ENCODE data around the gene SIPA1L3. TPM values are rescaled to one million over a fixed set of nuclear protein-coding genes. Genes with fewer than 3 reads are reported as not detected.

The SIPA1L3 gene
- total and polyA plus RNA-seq, 8 donors = 2.9 to 211 (median 24.3) TPM

DNA sequence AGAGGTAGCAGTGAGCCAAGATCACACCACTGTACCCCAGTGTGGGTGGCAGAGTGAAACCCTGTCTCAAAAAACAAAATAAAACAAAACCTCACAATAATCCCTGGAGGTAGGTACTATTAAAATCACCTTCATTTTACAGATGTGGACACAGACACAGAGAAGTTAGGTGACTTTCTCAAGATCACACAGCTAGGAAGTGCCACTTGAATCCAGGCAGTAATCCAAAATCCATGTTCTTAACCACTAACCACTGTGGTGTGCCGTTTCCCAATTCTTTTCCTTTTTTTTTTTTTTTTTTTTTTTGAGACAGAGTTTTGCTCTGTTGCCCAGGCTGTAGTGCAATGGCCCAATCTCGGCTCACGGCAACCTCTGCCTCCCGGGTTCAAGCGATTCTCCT lies 340.1 kb downstream of the SIPA1L3 start:
- H3K9me3 ChIP-seq = no peaks in the 10 kb centered on the region
- H3K4me1 ChIP-seq = peaks cover 36 to 78% (median 62%) of the 10 kb centered on the region in 4 donors
- WGBS, 5 donors = 67 to 76% (median 73%) methylated on average over 4 to 5 of the region's 5 CpGs
- intact Hi-C loops (cut with DNase I; ENCODE audit: low total_unique reads) = loop anchor here (5.0 kb wide), 1 partner anchor 85 kb away; no protein-coding TSS in a partner anchor
- no peak for TF ChIP-seq POLR2AphosphoS5 (IDR thresholded peaks at IDR 0.05)
- TF ChIP-seq POLR2A (IDR thresholded peaks at IDR 0.05) = no peak
- TF ChIP-seq, protein P1, sequence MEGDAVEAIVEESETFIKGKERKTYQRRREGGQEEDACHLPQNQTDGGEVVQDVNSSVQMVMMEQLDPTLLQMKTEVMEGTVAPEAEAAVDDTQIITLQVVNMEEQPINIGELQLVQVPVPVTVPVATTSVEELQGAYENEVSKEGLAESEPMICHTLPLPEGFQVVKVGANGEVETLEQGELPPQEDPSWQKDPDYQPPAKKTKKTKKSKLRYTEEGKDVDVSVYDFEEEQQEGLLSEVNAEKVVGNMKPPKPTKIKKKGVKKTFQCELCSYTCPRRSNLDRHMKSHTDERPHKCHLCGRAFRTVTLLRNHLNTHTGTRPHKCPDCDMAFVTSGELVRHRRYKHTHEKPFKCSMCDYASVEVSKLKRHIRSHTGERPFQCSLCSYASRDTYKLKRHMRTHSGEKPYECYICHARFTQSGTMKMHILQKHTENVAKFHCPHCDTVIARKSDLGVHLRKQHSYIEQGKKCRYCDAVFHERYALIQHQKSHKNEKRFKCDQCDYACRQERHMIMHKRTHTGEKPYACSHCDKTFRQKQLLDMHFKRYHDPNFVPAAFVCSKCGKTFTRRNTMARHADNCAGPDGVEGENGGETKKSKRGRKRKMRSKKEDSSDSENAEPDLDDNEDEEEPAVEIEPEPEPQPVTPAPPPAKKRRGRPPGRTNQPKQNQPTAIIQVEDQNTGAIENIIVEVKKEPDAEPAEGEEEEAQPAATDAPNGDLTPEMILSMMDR (IDR thresholded peaks at IDR 0.05) = no peak
- TF ChIP-seq EP300 (IDR thresholded peaks at IDR 0.05) = no peak
- DNase-seq = no peak
- no peaks in the 10 kb centered on the region for H3K27me3 ChIP-seq
- no peaks in the 10 kb centered on the region for H3K36me3 ChIP-seq
- no peak overlapping the region for H3K4me3 ChIP-seq
- peak overlapping the region in 4 of 5 donors; percentile 57 to 92 (median 64) for H3K27ac ChIP-seq

DNA sequence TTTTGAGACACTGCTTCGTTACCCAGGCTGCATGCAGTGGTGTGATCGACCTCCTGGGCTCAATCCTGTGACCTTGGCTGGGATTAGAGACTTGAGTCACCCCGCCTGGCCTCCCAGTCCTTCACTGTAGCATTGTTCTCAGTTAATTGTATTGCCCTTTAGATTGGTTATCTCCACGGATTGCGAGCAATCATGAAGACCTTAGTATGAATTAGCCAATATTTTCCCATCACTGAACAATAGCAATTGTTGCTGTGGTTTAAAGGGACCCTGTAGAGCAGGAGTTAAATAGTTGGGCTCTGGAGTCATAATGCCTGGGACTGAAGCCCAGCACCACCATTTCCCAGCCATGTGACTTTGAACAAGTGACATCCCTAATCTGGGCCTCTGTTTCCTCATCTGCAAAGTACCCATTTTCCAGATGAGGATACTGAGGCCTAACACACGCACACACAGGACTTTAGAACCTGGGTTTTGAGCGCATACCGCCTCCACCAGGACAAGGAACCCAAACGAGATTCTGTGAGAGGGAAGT lies 340.8 kb downstream of the SIPA1L3 start:
- TF ChIP-seq POLR2A (IDR thresholded peaks at IDR 0.05) (no peak), POLR2AphosphoS5 (IDR thresholded peaks at IDR 0.05) (no peak), EP300 (IDR thresholded peaks at IDR 0.05) (no peak)
- TF ChIP-seq, protein P1 (IDR thresholded peaks at IDR 0.05) = no peak
- H3K4me1 ChIP-seq = peaks cover 38 to 82% (median 68%) of the 10 kb centered on the region in 4 donors
- no peak overlapping the region for H3K4me3 ChIP-seq
- peak overlapping the region in 4 of 5 donors; percentile 11 to 92 (median 50) for H3K27ac ChIP-seq
- intact Hi-C loops (cut with DNase I; ENCODE audit: low total_unique reads) = loop anchor here (5.0 kb wide), 1 partner anchor 84 kb away; no protein-coding TSS in a partner anchor
- no peaks in the 10 kb centered on the region for H3K27me3 ChIP-seq
- no peaks in the 10 kb centered on the region for H3K9me3 ChIP-seq
- H3K36me3 ChIP-seq = no peaks in the 10 kb centered on the region
- DNase-seq = peak in 1 of 2 donors; percentile 39
- WGBS, 5 donors = 57 to 63% (median 59%) methylated on average over 9 of the region's 9 CpGs

DNA sequence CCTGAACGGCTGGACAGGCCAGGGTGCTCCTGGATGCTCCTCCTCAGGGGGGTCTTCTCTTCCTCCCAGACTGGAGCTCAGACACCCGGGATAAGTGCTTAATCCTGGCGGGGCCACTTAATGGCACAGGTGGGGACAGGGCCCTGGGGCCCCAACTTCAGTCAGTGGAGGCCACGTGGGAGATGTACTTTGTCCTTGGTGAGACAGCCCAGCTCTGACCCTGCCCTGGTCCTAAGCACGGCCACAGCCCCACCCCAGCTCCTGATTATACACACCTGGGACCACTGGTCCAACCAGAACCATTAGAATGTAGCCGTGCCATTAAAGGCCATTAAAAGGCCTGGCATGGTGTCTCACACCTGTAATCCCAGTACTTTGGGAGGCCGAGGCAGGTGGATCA lies 341.4 kb downstream of the SIPA1L3 start:
- TF ChIP-seq POLR2AphosphoS5 (IDR thresholded peaks at IDR 0.05) (no peak), POLR2A (IDR thresholded peaks at IDR 0.05) (no peak), EP300 (IDR thresholded peaks at IDR 0.05) (no peak)
- TF ChIP-seq, protein P1 (IDR thresholded peaks at IDR 0.05) = no peak
- Histone ChIP-seq H3K4me3 (no peak overlapping the region), H3K4me1 (peaks cover 38 to 88% (median 68%) of the 10 kb centered on the region in 4 donors), H3K27me3 (no peaks in the 10 kb centered on the region), H3K36me3 (no peaks in the 10 kb centered on the region), H3K27ac (peak overlapping the region in 4 of 5 donors; percentile 11 to 92 (median 50)), H3K9me3 (no peaks in the 10 kb centered on the region)
- 75 to 89% (median 77%) methylated on average over 6 to 7 of the region's 7 CpGs for WGBS, 5 donors
- intact Hi-C loops (cut with DNase I; ENCODE audit: low total_unique reads) = loop anchor here (5.0 kb wide), 1 partner anchor 84 kb away; no protein-coding TSS in a partner anchor
- DNase-seq = no peak

DNA sequence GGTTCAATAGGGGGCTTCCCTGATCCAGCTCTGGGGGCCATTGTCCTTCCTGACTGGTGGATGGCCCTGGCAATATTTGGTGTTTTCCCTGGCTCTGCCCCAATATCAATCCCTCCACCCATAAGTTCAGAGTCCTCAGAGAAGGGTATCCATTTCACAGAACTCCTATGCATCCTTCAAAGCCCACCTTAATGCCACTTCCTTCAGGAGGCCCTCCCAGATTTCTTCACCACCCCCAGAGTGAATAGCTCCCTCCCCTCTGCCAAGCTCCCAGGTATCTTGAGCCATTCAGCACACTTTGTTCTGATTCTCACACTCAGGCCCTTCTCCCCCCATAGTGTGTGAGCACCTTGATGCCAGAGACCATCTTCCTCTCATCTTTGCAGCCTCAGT lies 343.4 kb downstream of the SIPA1L3 start:
- DNase-seq = no peak
- Histone ChIP-seq H3K9me3 (no peaks in the 10 kb centered on the region), H3K36me3 (no peaks in the 10 kb centered on the region), H3K4me3 (no peak overlapping the region), H3K27me3 (peaks cover 0 to 5% (median 0%) of the 10 kb centered on the region in 3 donors), H3K27ac (peak overlapping the region in 4 of 5 donors; percentile 85 to 92 (median 90)), H3K4me1 (peaks cover 32 to 87% (median 58%) of the 10 kb centered on the region in 4 donors)
- intact Hi-C loops (cut with DNase I; ENCODE audit: low total_unique reads) = no loop called here
- TF ChIP-seq, protein P1 (IDR thresholded peaks at IDR 0.05) = no peak
- TF ChIP-seq POLR2A (IDR thresholded peaks at IDR 0.05) (no peak), EP300 (IDR thresholded peaks at IDR 0.05) (no peak), POLR2AphosphoS5 (IDR thresholded peaks at IDR 0.05) (no peak)
